ENCODE measurements around the gene MMP7.

GRCh38 chr11:102486584-102486983 is 44.0 kb downstream of the MMP7 start:
- TF ChIP-seq CTCF (IDR thresholded peaks at IDR 0.05; ENCODE audit: low read depth, low read length) (no peak), MAX (IDR thresholded peaks at IDR 0.05; ENCODE audit: low read depth, low read length) (no peak), POLR2A (IDR thresholded peaks at IDR 0.05; ENCODE audit: extremely low read depth, insufficient read length) (no peak), MYC (IDR thresholded peaks at IDR 0.05; ENCODE audit: low read depth, low read length) (no peak)

Measured in NB4 (cell line).